ENCODE data around the gene GP2. TPM values are rescaled to one million over a fixed set of nuclear protein-coding genes. Genes with fewer than 3 reads are reported as not detected.

The GP2 gene
- polyA plus RNA-seq, 1 of the 3 experiments (the other 2 are of a cell fraction), result not detected

DNA sequence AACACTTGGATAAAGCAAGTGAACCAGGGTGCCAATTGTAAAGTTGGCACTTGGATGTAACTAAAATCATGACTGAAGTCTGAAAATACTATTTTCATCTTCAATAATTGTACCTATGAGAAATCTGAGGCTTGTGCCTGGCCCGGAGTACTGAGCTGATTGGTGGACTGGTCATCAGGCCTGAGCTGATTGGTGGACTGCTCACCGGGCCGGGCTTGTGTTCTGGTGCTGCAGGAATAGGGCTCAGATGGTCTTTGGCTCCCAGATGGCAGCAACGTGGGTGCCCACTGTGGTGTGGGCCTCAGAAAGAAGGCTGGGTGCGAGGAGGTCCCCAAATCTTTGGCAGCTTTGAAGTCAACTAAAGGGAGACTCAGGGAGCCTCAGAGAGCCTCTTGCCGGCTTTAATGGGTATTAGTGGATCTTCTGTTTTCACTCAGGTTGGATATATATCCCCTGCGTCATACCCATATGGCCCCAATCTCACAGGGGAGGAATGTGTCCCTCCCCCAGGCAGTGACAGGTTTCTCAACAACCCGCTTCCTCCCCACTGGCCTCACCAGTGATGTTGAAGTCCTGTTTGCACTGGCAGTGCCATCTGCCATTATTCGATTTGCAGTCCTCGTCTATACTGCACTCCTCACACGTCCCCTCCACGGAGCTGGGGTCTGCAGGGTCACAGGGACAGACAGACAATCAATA, 20.5 kb upstream of the GP2 start:
- Histone ChIP-seq H3K27me3 (ENCODE audit: insufficient read depth) (no peaks in the 10 kb centered on the region; the same call in 1 of the 2 replicates), H3K9ac (no peak overlapping the region), H2AFZ (ENCODE audit: low read depth) (no peak overlapping the region), H3K4me3 (ENCODE audit: low read depth in 2 of 2, low read length in 1 of 2) (no peak overlapping the region), H3K9me3 (no peaks in the 10 kb centered on the region), H3K9me2 (no peaks in the 10 kb centered on the region), H4K20me1 (ENCODE audit: insufficient read depth) (no peaks in the 10 kb centered on the region), H3K4me2 (no peak overlapping the region), H3F3A (replicated peaks; ENCODE audit: insufficient read depth) (no peaks in the 10 kb centered on the region), H3K4me1 (ENCODE audit: control insufficient read depth in 1 of 2, insufficient read depth in 2 of 2, low read depth in 1 of 2, low read length in 1 of 2) (no peaks in the 10 kb centered on the region; a peak in 1 of 4 replicates), H3K79me2 (ENCODE audit: insufficient read depth) (no peaks in the 10 kb centered on the region), H3K36me3 (replicated peaks in 1 of 2; ENCODE audit: control insufficient read depth in 1 of 2, insufficient read depth in 2 of 2, low read length in 1 of 2) (no peaks in the 10 kb centered on the region), H3K27ac (ENCODE audit: low read depth in 2 of 2, low read length in 1 of 2) (no peak overlapping the region)
- CTCF ChIA-PET, result no interaction called here
- DNase-seq, result no peak
- WGBS (ENCODE audit: low lambda C conversion rate), result 17% methylated on average over 11 of the region's 12 CpGs
- POLR2A ChIA-PET, result no interaction called here
- TF ChIP-seq TAF1 (IDR thresholded peaks at IDR 0.05; ENCODE audit: borderline replicate concordance, low read depth, low read length) (no peak), FOXM1 (IDR thresholded peaks at IDR 0.05; ENCODE audit: low read depth) (no peak), CHD2 (IDR thresholded peaks at IDR 0.05; ENCODE audit: low read length, partially characterized antibody) (no peak), TCF12 (IDR thresholded peaks at IDR 0.05) (no peak), EZH2phosphoT487 (IDR thresholded peaks at IDR 0.05; ENCODE audit: borderline replicate concordance, low read depth) (no peak), NFIC (IDR thresholded peaks at IDR 0.05; ENCODE audit: borderline replicate concordance) (no peak), TEAD4 (IDR thresholded peaks at IDR 0.05; ENCODE audit: borderline replicate concordance, insufficient read depth) (no peak), ELF1 (IDR thresholded peaks at IDR 0.05) (no peak)
- TF ChIP-seq, protein P1, sequence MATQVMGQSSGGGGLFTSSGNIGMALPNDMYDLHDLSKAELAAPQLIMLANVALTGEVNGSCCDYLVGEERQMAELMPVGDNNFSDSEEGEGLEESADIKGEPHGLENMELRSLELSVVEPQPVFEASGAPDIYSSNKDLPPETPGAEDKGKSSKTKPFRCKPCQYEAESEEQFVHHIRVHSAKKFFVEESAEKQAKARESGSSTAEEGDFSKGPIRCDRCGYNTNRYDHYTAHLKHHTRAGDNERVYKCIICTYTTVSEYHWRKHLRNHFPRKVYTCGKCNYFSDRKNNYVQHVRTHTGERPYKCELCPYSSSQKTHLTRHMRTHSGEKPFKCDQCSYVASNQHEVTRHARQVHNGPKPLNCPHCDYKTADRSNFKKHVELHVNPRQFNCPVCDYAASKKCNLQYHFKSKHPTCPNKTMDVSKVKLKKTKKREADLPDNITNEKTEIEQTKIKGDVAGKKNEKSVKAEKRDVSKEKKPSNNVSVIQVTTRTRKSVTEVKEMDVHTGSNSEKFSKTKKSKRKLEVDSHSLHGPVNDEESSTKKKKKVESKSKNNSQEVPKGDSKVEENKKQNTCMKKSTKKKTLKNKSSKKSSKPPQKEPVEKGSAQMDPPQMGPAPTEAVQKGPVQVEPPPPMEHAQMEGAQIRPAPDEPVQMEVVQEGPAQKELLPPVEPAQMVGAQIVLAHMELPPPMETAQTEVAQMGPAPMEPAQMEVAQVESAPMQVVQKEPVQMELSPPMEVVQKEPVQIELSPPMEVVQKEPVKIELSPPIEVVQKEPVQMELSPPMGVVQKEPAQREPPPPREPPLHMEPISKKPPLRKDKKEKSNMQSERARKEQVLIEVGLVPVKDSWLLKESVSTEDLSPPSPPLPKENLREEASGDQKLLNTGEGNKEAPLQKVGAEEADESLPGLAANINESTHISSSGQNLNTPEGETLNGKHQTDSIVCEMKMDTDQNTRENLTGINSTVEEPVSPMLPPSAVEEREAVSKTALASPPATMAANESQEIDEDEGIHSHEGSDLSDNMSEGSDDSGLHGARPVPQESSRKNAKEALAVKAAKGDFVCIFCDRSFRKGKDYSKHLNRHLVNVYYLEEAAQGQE (IDR thresholded peaks at IDR 0.05; ENCODE audit: low read depth, low read length), result no peak

DNA sequence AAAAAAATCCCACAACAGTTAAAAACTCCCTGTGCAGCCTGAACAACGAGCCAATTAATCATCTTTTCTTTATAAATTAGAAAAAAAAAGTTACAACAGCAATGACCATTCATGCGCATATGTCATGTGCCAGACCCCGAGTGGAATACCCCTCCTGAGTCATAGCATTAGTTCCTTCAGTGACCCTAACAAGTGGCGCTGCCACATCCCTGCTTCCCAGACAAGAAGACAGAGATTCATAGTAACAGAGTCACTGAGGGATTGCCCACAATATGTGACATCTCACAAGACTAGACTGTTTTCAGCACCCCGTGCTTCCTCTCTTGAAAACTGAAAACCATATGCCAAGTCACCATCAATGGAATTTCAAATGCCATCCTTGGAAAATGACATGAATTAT, 17.3 kb upstream of the GP2 start:
- Histone ChIP-seq H3K79me2 (ENCODE audit: insufficient read depth) (no peaks in the 10 kb centered on the region), H2AFZ (ENCODE audit: low read depth) (no peak overlapping the region), H3K9me3 (no peaks in the 10 kb centered on the region), H4K20me1 (ENCODE audit: insufficient read depth) (no peaks in the 10 kb centered on the region), H3K27me3 (ENCODE audit: insufficient read depth) (no peaks in the 10 kb centered on the region; the same call in 1 of the 2 replicates), H3K4me2 (no peak overlapping the region), H3K27ac (ENCODE audit: low read depth in 2 of 2, low read length in 1 of 2) (no peak overlapping the region), H3K4me1 (ENCODE audit: control insufficient read depth in 1 of 2, insufficient read depth in 2 of 2, low read depth in 1 of 2, low read length in 1 of 2) (no peaks in the 10 kb centered on the region; a peak in 1 of 4 replicates), H3K4me3 (ENCODE audit: low read depth in 2 of 2, low read length in 1 of 2) (no peak overlapping the region), H3F3A (replicated peaks; ENCODE audit: insufficient read depth) (no peaks in the 10 kb centered on the region), H3K9ac (no peak overlapping the region), H3K9me2 (no peaks in the 10 kb centered on the region), H3K36me3 (replicated peaks in 1 of 2; ENCODE audit: control insufficient read depth in 1 of 2, insufficient read depth in 2 of 2, low read length in 1 of 2) (no peaks in the 10 kb centered on the region)
- ChIA-PET POLR2A (no interaction called here), CTCF (interaction anchor here (1.2 to 2.4 kb wide), 2 partner anchors 44 to 446 kb away, joined by 3 to 8 read pairs; no protein-coding TSS in a partner anchor)
- 26% methylated on average over 5 of the region's 5 CpGs for WGBS (ENCODE audit: low lambda C conversion rate)
- TF ChIP-seq GABPA (IDR thresholded peaks at IDR 0.05; ENCODE audit: low read depth) (no peak), NFIC (IDR thresholded peaks at IDR 0.05; ENCODE audit: borderline replicate concordance) (no peak), RCOR1 (IDR thresholded peaks at IDR 0.05; ENCODE audit: low read length) (no peak), SMC3 (IDR thresholded peaks at IDR 0.05; ENCODE audit: low read depth, low read length) (no peak), MAX (IDR thresholded peaks at IDR 0.05; ENCODE audit: low read depth) (no peak), POLR2AphosphoS5 (IDR thresholded peaks at IDR 0.05; ENCODE audit: low read depth, low read length) (no peak), YY1 (IDR thresholded peaks at IDR 0.05; ENCODE audit: low read depth) (no peak), USF1 (IDR thresholded peaks at IDR 0.05; ENCODE audit: borderline replicate concordance, low read depth) (no peak), JUND (IDR thresholded peaks at IDR 0.05) (no peak), EZH2phosphoT487 (IDR thresholded peaks at IDR 0.05; ENCODE audit: borderline replicate concordance, low read depth) (no peak)
- TF ChIP-seq, protein P2, sequence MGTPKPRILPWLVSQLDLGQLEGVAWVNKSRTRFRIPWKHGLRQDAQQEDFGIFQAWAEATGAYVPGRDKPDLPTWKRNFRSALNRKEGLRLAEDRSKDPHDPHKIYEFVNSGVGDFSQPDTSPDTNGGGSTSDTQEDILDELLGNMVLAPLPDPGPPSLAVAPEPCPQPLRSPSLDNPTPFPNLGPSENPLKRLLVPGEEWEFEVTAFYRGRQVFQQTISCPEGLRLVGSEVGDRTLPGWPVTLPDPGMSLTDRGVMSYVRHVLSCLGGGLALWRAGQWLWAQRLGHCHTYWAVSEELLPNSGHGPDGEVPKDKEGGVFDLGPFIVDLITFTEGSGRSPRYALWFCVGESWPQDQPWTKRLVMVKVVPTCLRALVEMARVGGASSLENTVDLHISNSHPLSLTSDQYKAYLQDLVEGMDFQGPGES (IDR thresholded peaks at IDR 0.05; ENCODE audit: low read depth, low read length), result no peak
- no peak for DNase-seq

Data from SK-N-SH (cell line).